Measurements from ENCODE around the gene GLYATL3. TPM values are rescaled to one million over a fixed set of nuclear protein-coding genes. Genes with fewer than 3 reads are reported as not detected.

The GLYATL3 gene
- total RNA-seq (2014; rRNA removed) (not detected in 2 replicates), Bru-seq, nascent RNA (percentile 14 among the genes with signal in this experiment), BruChase-seq, experiment 1, labeled RNA remaining after a 6-hour chase (percentile 20 among the genes with signal in this experiment), BruChase-seq, experiment 2, labeled RNA remaining after a 2-hour chase (percentile 19 among the genes with signal in this experiment)
- long read RNA-seq = 0 reads

DNA sequence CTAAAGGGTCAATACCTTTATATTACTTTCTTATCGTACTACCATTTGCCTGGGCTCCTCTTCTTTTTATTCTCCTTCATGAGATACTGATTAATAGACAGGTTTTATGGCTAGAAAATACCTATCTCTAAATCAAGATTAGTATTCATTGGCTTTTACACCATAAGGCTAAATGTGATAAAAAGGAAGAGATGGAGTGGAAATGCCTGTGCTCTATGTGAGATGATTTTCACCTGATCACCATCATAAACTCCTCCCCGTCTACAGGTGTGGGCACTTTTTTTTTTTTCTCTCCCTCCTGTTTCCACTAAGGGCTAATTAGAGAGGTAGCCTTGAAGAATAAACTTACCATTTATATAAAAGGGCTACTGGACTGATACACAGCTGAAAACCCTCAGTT, at the start of gene GLYATL3:
GLYATL3 (plus strand) TSS at position 301 of the 400 bp plus-strand sequence. CDS start 12,068 bp downstream, outside the sequence.
- Histone ChIP-seq H3K4me2 (ENCODE audit: low read length) (no peak within 1 kb of the TSS), H2AFZ (ENCODE audit: low read length) (no peak within 1 kb of the TSS), H3F3A (ENCODE audit: low read length, unreplicated experiment) (no peaks in the 10 kb centered on the region), H3K4me3 (ENCODE audit: low read length) (no peak within 1 kb of the TSS), H3K9me3 (ENCODE audit: low read length) (no peaks in the 10 kb centered on the region), H4K20me1 (ENCODE audit: low read length) (no peaks in the 10 kb centered on the region), H3K4me1 (ENCODE audit: insufficient read depth, low read length) (no peaks in the 10 kb centered on the region), H3K36me3 (ENCODE audit: low read depth, low read length) (no peaks in the 10 kb centered on the region), H3K79me2 (ENCODE audit: low read length) (no peaks in the 10 kb centered on the region), H3K9ac (ENCODE audit: low read length) (no peak within 1 kb of the TSS), H3K27me3 (ENCODE audit: low read length) (no peaks in the 10 kb centered on the region), H3K9me2 (replicated peaks; ENCODE audit: low read length) (no peaks in the 10 kb centered on the region), H3K27ac (ENCODE audit: low read length) (no peak within 1 kb of the TSS)
- CTCF ChIA-PET = no interaction called here
- ATAC-seq (no peak), DNase-seq (no peak)
- BruUV-seq (replicated peaks) = no TSS peak
- POLR2A ChIA-PET (ENCODE audit: unreplicated experiment) = no interaction called here
- intact Hi-C loops (cut with micrococcal nuclease) = no loop called here
- TF ChIP-seq CTCF (conservative IDR thresholded peaks at IDR 0.05; ENCODE audit: low read depth, low read length) (no peak), EZH2 (IDR thresholded peaks at IDR 0.05; ENCODE audit: low read length, unreplicated experiment) (no peak), EZH2phosphoT487 (IDR thresholded peaks at IDR 0.05; ENCODE audit: borderline replicate concordance, low read length) (no peak)

DNA sequence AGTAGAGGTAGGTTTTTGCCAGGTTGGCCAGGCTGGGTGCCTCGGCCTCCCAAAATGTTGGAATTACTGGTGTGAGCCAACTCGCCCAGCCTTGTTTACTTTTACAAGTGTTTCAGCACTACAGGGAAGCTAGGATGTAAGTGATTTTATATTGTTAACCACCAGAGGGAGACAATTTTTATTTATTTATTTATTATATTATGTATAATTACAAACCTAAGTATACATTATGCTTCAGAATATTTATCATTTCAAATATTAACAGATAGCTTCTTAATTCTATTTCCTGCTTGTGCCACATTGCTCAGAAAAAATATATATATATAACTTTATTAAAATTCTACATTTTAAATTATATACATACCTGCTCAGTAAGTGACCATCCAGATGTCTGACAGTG, 46.5 kb upstream of the GLYATL3 start:
- peak; percentile 55 for DNase-seq

More for the DNA sequence above, 46.5 kb upstream of the GLYATL3 start:
- H3K79me2 ChIP-seq (ENCODE audit: low read length) = no peaks in the 10 kb centered on the region
- H3K4me1 ChIP-seq (ENCODE audit: insufficient read depth, low read length) = no peaks in the 10 kb centered on the region
- H2AFZ ChIP-seq (ENCODE audit: low read length) = no peak overlapping the region
- H3K36me3 ChIP-seq (ENCODE audit: low read depth, low read length) = peaks cover 5% of the 10 kb centered on the region; the same call in 1 of the 2 replicates
- no peaks in the 10 kb centered on the region for H3K27me3 ChIP-seq (ENCODE audit: low read length)
- ChIA-PET POLR2A (ENCODE audit: unreplicated experiment) (no interaction called here), CTCF (interaction anchor here (0.6 kb wide), 1 partner anchor 63 kb away, joined by 3 read pairs; no protein-coding TSS in a partner anchor)
- H3K9ac ChIP-seq (ENCODE audit: low read length) = no peak overlapping the region
- no peaks in the 10 kb centered on the region for H3K9me3 ChIP-seq (ENCODE audit: low read length)
- TF ChIP-seq EZH2phosphoT487 (IDR thresholded peaks at IDR 0.05; ENCODE audit: borderline replicate concordance, low read length) (no peak), EZH2 (IDR thresholded peaks at IDR 0.05; ENCODE audit: low read length, unreplicated experiment) (no peak), CTCF (conservative IDR thresholded peaks at IDR 0.05; ENCODE audit: low read depth, low read length) (no peak; the same call in 1 of the 2 replicates)
- no peaks in the 10 kb centered on the region for H3F3A ChIP-seq (ENCODE audit: low read length, unreplicated experiment)
- no TSS peak for BruUV-seq (replicated peaks)
- ATAC-seq = no peak; the same call in 1 of the 2 replicates
- H3K9me2 ChIP-seq (replicated peaks; ENCODE audit: low read length) = no peaks in the 10 kb centered on the region
- no peak overlapping the region for H3K4me3 ChIP-seq (ENCODE audit: low read length)
- no peak overlapping the region for H3K27ac ChIP-seq (ENCODE audit: low read length)
- H4K20me1 ChIP-seq (ENCODE audit: low read length) = no peaks in the 10 kb centered on the region
- intact Hi-C loops (cut with micrococcal nuclease) = loop anchor here (5.0 kb wide), 1 partner anchor 154 kb away; no protein-coding TSS in a partner anchor
- H3K4me2 ChIP-seq (ENCODE audit: low read length) = no peak overlapping the region

Data from PC-3 (cell line).